Keratinocyte (primary cell): Measurements from ENCODE around the gene CNGA3.

Source experiments
- CTCF ChIP-seq, 3 experiments: IDR thresholded peaks in 1 of 3; conservative IDR thresholded peaks in 1 of 3; optimal IDR thresholded peaks in 1 of 3; 2 replicates in 2 of 3; 3 replicates in 1 of 3; pipeline versions ENCODE3 to v1.5.1; 2011; ENCODE audit warnings: low read length in 3 of 3, mild to moderate bottlenecking in 3 of 3, moderate library complexity in 2 of 3, control low read depth in 1 of 3, inconsistent platforms in 1 of 3; ENCODE audit not compliant: insufficient read depth in 2 of 3; ENCODE audit errors: extremely low read depth in 1 of 3
- EZH2 ChIP-seq: IDR thresholded peaks from one replicate; pipeline ENCODE4 v1.6.1; 2012; ENCODE audit warnings: inconsistent platforms, mild to moderate bottlenecking, low read length, moderate library complexity

- TF ChIP-seq CTCF (optimal IDR thresholded peaks at IDR 0.05 in 1 of 3, IDR thresholded peaks at IDR 0.05 in 1 of 3, conservative IDR thresholded peaks at IDR 0.05 in 1 of 3; ENCODE audit: extremely low read depth in 1 of 3, insufficient read depth in 2 of 3, low read length in 3 of 3) (no peak), EZH2 (no peak)
These were observed 30.1 kb downstream of the CNGA3 start for GRCh38 chr2:98376301-98376910.
